HG02943 (cell line): ENCODE measurements around the gene KRT3.

Experiments used
- ATAC-seq: cut with Tn5 transposase; IDR thresholded peaks from one replicate; pipeline ENCODE4 v1.9.1; 2021; ENCODE audit warnings: mild to moderate bottlenecking, low read depth, moderate library complexity; ENCODE audit not compliant: unreplicated experiment

The KRT3 gene

GRCh38 chr12:52815161-52815560 is 19.2 kb upstream of the KRT3 start:
- no peak for ATAC-seq

- ATAC-seq: no peak
These were observed 18.8 kb upstream of the KRT3 start for GRCh38 chr12:52814710-52815155.

GRCh38 chr12:52813885-52814709 is 18.2 kb upstream of the KRT3 start, which contains the start of gene KRT4:
Gene KRT4, minus strand, starts transcription at chr12:52814116. Its CDS starts 58 bp downstream, at chr12:52814058.
- ATAC-seq: no peak

GRCh38 chr12:52813203-52813819 is 17.4 kb upstream of the KRT3 start:
- ATAC-seq: no peak

GRCh38 chr12:52812749-52813148 is 16.8 kb upstream of the KRT3 start:
- ATAC-seq: no peak

GRCh38 chr12:52812073-52812400 is 16.1 kb upstream of the KRT3 start:
- no peak for ATAC-seq

GRCh38 chr12:52811191-52812072 is 15.5 kb upstream of the KRT3 start:
- ATAC-seq: no peak

GRCh38 chr12:52810554-52810953 is 14.6 kb upstream of the KRT3 start:
- no peak for ATAC-seq

DNA sequence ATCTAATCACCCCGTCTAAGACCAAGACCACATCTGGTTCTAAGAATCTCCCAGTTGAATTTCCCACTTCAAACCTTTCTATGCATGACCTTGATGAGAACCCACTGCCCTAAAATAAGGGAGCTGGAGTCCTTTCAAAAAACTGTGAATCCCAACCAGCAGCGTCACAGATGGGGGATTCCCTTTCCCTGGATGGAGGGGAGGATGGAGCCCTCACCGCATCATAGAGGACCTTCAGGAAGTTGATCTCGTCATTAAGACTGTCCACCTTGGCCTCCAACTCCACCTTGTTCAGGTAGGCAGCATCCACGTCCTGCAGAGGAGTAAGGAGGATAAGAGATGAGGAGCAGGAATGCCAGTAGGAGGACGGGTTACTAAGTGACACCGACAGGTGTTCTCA is 13.2 kb upstream of the KRT3 start:
- no peak for ATAC-seq

DNA sequence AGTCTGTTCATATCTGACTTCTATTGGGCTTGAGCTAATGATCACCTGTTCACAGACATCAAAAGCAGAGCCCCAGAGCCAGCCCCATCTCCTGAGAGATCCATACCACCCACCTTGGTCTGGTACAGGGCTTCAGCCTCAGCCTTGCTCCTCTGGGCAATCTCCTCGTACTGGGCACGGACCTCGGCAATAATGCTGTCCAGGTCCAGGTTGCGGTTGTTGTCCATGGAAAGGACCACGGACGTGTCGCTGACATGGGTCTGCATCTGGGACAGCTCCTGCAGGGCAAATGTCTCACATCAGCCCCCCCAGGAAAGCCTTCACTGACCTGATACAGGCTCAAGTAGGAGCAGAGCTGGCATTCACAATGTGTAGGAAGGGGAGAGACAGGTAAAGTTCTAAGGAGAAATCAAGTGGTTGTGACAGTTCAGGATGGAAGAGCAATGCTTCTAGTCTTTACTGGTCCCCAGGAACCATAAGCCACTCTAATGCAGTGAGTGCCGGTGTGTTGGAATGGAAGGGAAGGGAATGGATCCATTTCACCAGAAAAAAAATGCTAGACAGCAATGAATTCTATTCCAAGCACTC is 12.8 kb upstream of the KRT3 start:
- no peak for ATAC-seq

GRCh38 chr12:52807544-52808470 is 11.9 kb upstream of the KRT3 start:
- ATAC-seq: no peak

DNA sequence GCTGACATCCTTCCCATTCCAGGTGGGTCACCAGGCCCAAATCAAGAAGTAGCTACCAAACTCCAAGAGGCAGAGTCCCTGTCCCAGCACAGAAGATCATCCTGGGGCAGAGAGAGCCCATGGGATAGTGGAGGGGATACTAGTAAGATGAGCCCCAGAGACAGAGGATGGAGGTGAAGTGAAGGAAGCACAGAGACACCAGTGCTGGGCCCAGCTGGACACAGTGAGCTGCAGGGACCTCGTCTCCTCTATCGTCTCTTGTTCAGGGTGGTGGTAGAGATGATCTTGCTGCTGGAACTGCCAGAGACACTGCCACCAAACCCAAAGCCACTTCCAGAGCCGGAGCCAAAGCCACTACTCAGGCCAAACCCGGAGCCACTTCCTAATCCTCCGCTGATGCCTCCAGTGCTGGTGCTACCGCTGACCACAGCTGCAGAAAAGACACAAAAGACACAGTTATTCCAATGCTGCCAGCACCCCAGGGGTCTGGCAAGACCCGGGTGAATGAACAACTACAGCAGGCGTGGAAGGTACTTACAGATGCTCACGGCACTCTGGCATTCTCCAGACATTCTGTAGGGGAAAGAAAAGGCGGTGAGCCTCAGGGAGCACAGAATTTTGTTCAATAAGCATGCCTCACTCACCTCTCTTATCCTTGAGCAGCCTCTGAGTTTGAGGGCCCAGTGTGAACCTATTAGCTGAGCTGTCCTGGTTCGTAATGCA is 11.1 kb upstream of the KRT3 start:
- ATAC-seq: no peak

- no peak for ATAC-seq
These were observed 10.4 kb upstream of the KRT3 start for GRCh38 chr12:52806169-52806811.

DNA sequence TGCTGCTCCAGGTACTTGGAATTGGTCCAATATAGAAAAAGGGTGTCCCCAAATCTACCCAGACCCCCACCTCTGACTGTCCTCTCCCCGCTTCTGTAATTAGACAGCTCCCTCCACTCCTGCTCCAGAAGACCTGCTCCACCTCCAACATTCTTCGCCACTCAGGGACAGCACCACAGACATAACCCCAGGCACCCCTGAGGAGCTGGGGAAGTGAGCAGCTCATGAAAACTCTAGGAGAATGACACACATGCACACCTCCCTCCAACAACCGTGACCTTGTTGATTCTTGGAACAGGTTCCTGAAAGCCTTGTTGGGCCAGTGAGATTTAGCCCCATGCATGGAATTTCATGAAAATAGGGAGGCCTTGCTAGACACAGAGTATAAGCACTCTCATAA is 9.8 kb upstream of the KRT3 start:
- ATAC-seq: no peak

DNA sequence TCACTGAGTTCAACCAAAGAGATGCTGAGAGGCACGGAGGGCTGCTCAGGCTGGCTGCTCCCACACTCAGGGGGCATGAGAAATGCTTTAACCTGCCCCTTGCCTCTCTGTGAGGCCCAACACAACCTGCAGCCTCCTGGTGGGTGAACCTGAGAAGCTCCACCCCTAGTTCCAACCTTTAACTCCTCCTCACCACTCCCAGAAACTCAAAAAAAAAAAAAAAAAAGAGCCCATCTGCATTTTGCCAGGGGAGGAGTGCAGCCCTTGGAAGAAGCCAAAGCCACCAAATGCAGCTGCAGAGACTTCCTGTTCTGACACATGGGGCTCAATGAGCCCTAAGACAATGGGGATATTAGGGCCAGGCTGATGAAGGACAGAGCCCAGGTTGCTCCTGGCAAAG is 9.1 kb upstream of the KRT3 start:
- ATAC-seq: no peak

DNA sequence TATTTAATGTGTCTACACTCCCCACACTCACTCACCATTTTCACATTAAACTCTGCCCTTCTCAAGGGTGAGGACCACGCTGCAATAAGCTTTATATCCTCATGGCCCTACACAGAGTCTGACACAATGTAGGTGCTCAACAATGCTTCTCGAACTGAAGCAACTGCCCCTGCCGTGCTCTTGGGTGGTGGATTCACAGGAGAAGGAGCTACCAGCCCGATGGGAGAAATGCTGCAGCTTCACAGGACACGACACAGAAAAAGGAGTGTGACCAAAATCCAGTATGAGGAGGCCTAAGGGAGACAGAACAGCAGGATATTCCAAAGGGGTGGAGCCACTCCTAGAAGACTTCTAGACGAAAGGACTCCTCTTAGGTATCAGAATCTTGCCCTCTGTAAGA is 6.5 kb upstream of the KRT3 start:
- no peak for ATAC-seq

GRCh38 chr12:52801773-52802172 is 5.9 kb upstream of the KRT3 start:
- no peak for ATAC-seq

DNA sequence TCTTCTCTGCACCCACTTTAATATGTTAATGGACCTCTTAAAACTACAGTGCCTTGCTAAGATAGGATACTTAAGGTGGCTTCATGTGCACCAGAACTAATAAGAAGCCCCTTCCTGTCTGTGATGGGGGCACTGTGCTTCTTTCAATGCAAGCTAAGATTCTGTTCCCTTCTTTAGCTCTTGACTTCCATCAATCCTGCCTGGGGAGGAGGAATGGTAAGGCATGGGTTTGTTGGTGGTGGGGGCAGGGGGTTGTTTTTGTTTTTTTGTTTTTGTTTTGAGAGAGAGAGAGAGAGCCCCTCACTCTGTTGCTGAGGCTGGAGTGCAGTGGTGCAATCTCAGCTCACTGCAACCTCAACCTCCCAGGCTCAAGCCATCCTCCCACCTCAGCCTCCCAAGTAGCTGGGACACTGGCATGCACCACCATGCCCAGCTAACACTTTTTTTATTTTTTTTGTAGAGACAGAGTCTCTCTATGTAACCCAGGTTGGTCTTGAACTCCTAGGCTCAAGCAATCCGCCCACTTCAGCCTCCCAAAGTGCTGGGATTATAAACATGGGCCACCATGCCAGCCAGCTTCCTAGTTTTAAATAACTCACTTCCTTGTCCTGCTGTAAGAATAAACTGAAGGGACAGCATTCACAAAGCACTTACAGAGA is 4.5 kb upstream of the KRT3 start:
- no peak for ATAC-seq
